ENCODE data around the gene PRR15L. TPM values are rescaled to one million over a fixed set of nuclear protein-coding genes. Genes with fewer than 3 reads are reported as not detected.
A peak's percentile ranks its signal among the peaks of the same experiment; 100 is the strongest.

The PRR15L gene
- total and polyA plus RNA-seq, 2 experiments from 2014 or later = 56.5 to 66.4 TPM

DNA sequence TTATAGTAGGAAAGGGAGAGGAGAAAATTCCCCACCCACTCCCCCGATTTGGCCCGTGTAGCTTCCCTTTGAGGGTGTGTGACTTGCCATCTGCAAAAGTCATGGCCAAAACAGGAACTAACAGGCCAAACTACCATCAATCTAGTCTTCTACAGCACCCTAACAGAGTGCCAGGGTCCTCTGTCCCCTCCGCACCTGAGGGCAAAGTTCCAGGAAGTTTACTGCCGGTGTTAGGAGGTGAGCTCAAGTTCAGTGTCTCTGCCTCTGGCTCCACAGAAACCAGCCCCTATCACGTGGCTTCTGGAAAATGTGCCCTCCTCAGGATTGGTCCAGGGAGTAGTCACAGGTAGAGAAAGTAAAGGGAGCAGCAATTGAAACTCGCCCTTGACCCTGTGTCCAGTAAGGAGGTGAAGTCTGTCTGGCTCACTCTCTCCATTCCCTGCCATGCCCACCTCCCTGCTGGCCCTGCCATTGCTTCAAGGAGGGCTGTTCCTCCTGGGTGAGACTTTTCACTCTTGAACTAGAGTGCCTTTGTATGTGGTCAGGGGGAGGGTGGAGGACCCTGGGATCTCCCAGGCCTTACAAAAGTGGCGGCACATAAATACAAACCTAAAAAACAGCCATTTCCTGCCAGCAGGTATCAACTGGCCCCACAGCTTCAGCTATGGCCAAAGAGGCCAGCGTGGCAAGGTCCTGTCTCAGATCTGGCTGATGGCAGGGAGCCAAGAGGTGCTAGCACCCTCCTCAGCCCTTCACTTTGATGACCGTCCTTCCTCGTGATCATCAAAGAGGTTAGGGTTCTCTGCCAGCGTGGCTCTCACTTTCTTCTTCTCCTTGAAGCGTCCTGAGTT lies 5.3 kb downstream of the PRR15L start:
- peaks cover 55% of the 10 kb centered on the region for H3K79me2 ChIP-seq
- H3K4me3 ChIP-seq = no peak overlapping the region
- WGBS (ENCODE audit: low lambda C conversion rate, missing lambda C conversion rate) = 73% methylated on average over 12 of the region's 12 CpGs
- no peaks in the 10 kb centered on the region for H3K9me3 ChIP-seq (ENCODE audit: low read depth)
- H3K4me2 ChIP-seq = peak overlapping the region; percentile 83
- H3K4me1 ChIP-seq (ENCODE audit: insufficient read depth) = peaks cover 45% of the 10 kb centered on the region
- H3K9me2 ChIP-seq (replicated peaks; ENCODE audit: insufficient read depth) = no peaks in the 10 kb centered on the region
- peak; percentile 69 for DNase-seq (ENCODE audit: low spot score)
- H2AFZ ChIP-seq = no peak overlapping the region
- H3K36me3 ChIP-seq (replicated peaks; ENCODE audit: insufficient read depth, low read depth) = no peaks in the 10 kb centered on the region
- H4K20me1 ChIP-seq (ENCODE audit: insufficient read depth, poor library complexity, severe bottlenecking) = peaks cover 10% of the 10 kb centered on the region
- H3K27ac ChIP-seq = peak overlapping the region; percentile 95
- no peak for TF ChIP-seq EZH2phosphoT487 (IDR thresholded peaks at IDR 0.05; ENCODE audit: low read depth, severe bottlenecking, unreplicated experiment)
- TF ChIP-seq EZH2 (IDR thresholded peaks at IDR 0.05; ENCODE audit: borderline replicate concordance) = no peak
- TF ChIP-seq, protein P1, sequence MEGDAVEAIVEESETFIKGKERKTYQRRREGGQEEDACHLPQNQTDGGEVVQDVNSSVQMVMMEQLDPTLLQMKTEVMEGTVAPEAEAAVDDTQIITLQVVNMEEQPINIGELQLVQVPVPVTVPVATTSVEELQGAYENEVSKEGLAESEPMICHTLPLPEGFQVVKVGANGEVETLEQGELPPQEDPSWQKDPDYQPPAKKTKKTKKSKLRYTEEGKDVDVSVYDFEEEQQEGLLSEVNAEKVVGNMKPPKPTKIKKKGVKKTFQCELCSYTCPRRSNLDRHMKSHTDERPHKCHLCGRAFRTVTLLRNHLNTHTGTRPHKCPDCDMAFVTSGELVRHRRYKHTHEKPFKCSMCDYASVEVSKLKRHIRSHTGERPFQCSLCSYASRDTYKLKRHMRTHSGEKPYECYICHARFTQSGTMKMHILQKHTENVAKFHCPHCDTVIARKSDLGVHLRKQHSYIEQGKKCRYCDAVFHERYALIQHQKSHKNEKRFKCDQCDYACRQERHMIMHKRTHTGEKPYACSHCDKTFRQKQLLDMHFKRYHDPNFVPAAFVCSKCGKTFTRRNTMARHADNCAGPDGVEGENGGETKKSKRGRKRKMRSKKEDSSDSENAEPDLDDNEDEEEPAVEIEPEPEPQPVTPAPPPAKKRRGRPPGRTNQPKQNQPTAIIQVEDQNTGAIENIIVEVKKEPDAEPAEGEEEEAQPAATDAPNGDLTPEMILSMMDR (IDR thresholded peaks at IDR 0.05; ENCODE audit: poor library complexity) = no peak
- H3K27me3 ChIP-seq = no peaks in the 10 kb centered on the region

DNA sequence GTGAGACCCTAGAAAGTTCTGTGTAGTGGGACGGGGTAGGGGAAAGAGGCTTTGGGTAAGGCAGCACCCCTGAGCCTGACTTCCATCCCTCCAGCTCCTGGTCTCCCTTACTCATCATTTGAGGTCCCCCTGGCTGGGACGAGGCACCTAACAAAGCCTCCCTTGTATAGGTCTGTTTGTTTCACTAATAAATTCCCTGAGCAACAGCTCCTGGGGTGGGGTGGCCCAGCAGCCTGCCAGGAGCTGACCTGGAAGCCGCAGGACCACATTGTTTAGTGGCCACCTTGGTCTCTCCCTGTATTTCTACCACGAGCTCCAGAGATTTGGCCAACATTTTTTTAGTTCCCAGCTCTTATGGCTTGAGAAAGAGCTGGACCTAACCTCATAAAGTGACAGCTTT lies 7.2 kb downstream of the PRR15L start:
- peak overlapping the region; percentile 95 for H3K27ac ChIP-seq
- no peaks in the 10 kb centered on the region for H3K27me3 ChIP-seq
- H3K36me3 ChIP-seq (replicated peaks; ENCODE audit: insufficient read depth, low read depth) = no peaks in the 10 kb centered on the region
- H3K9me3 ChIP-seq (ENCODE audit: low read depth) = no peaks in the 10 kb centered on the region
- WGBS (ENCODE audit: low lambda C conversion rate, missing lambda C conversion rate) = 62% methylated on average over 4 of the region's 4 CpGs
- no peak for TF ChIP-seq EZH2 (IDR thresholded peaks at IDR 0.05; ENCODE audit: borderline replicate concordance)
- no peak for TF ChIP-seq EZH2phosphoT487 (IDR thresholded peaks at IDR 0.05; ENCODE audit: low read depth, severe bottlenecking, unreplicated experiment)
- TF ChIP-seq, protein P1 (IDR thresholded peaks at IDR 0.05; ENCODE audit: poor library complexity) = no peak
- peak overlapping the region; percentile 64 for H3K4me2 ChIP-seq
- peak; percentile 11 for DNase-seq (ENCODE audit: low spot score)
- no peak overlapping the region for H3K4me3 ChIP-seq
- peaks cover 33% of the 10 kb centered on the region for H3K4me1 ChIP-seq (ENCODE audit: insufficient read depth)
- H3K79me2 ChIP-seq = peaks cover 35% of the 10 kb centered on the region
- H2AFZ ChIP-seq = no peak overlapping the region
- H3K9me2 ChIP-seq (replicated peaks; ENCODE audit: insufficient read depth) = no peaks in the 10 kb centered on the region
- peaks cover 10% of the 10 kb centered on the region for H4K20me1 ChIP-seq (ENCODE audit: insufficient read depth, poor library complexity, severe bottlenecking)

DNA sequence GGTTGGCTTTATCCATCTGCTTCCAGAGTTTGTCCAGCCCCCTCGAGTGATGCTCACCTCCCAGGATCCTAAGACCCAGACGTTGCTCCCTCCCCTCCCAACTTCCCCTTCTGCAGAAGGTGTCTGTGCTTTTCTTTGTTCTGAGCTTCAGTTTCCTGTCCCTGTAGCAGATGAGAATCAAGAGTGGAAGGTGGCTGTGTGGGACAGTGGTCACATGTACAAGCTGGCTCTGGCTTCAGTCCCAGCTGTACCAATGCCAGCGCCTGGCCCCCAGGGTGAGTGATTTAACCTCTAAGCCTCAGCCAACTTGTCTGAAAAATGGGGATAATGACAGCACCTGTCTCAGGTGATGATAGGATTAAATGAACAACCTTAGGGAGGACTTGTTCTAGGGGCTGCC lies 7.7 kb downstream of the PRR15L start:
- 72% methylated on average over 3 of the region's 3 CpGs for WGBS (ENCODE audit: low lambda C conversion rate, missing lambda C conversion rate)
- no peaks in the 10 kb centered on the region for H3K9me2 ChIP-seq (replicated peaks; ENCODE audit: insufficient read depth)
- H3K27me3 ChIP-seq = no peaks in the 10 kb centered on the region
- H3K4me1 ChIP-seq (ENCODE audit: insufficient read depth) = peaks cover 33% of the 10 kb centered on the region
- H3K79me2 ChIP-seq = peaks cover 31% of the 10 kb centered on the region
- H3K4me3 ChIP-seq = no peak overlapping the region
- no peaks in the 10 kb centered on the region for H3K36me3 ChIP-seq (replicated peaks; ENCODE audit: insufficient read depth, low read depth)
- no peak for TF ChIP-seq EZH2 (IDR thresholded peaks at IDR 0.05; ENCODE audit: borderline replicate concordance)
- TF ChIP-seq, protein P1 (IDR thresholded peaks at IDR 0.05; ENCODE audit: poor library complexity) = no peak
- TF ChIP-seq EZH2phosphoT487 (IDR thresholded peaks at IDR 0.05; ENCODE audit: low read depth, severe bottlenecking, unreplicated experiment) = no peak
- H3K27ac ChIP-seq = peak overlapping the region; percentile 95
- peaks cover 7% of the 10 kb centered on the region for H4K20me1 ChIP-seq (ENCODE audit: insufficient read depth, poor library complexity, severe bottlenecking)
- peak; percentile 18 for DNase-seq (ENCODE audit: low spot score)
- H3K4me2 ChIP-seq = peak overlapping the region; percentile 64
- H2AFZ ChIP-seq = no peak overlapping the region
- no peaks in the 10 kb centered on the region for H3K9me3 ChIP-seq (ENCODE audit: low read depth)
